Transverse colon (tissue), 4 donors: ENCODE data around the gene SRP9.

Source experiments
- EP300 ChIP-seq: sonication (generic); formaldehyde crosslinking; IDR thresholded peaks from one replicate; pipeline ENCODE4 v1.6.1; 2017; ENCODE audit warnings: antibody characterized with exemption, low read depth
- POLR2A ChIP-seq: fragments of 450-650 bp; IDR thresholded peaks from one replicate; pipeline ENCODE4 v1.6.1; 2016; ENCODE audit warnings: antibody characterized with exemption, mild to moderate bottlenecking, moderate library complexity
- POLR2AphosphoS5 ChIP-seq, 3 donors: sonication (generic); formaldehyde crosslinking; IDR thresholded peaks; one replicate each; pipeline ENCODE4 v1.6.1; 2016; ENCODE audit warnings: antibody characterized with exemption in 3 of 3
- TF ChIP-seq, protein P1 (sequence below), 5 experiments: fragments of 200-600 bp in 3 of 5; fragments of 450-650 bp in 2 of 5; sonication (generic) in 3 of 5; IDR thresholded peaks; 1 replicate in 2 of 5; 2 replicates in 3 of 5; pipeline ENCODE4 v1.5.1; 2016 to 2017; ENCODE audit warnings: antibody characterized with exemption in 5 of 5, inconsistent platforms in 3 of 5, mild to moderate bottlenecking in 2 of 5, moderate library complexity in 1 of 5

DNA sequence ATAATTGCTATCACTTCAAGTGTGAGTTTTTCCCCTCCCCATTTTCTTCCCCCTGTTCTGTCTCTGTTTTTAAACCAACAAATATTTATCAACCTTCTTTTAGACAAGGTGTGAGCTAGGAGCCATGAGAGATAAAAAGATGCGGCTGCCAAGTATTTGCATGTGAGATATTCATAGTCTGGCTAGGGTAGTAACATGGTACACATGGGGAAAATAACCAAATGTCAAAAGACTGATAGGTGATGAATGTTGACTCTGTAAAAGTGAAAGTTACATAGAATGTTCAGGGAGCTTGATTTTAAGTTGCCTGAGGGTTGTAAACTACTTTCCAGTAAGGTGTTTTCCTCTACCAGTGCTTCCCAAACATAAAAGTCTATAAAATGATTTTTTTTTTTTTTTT is 25.4 kb upstream of the SRP9 start:
- TF ChIP-seq, protein P1, sequence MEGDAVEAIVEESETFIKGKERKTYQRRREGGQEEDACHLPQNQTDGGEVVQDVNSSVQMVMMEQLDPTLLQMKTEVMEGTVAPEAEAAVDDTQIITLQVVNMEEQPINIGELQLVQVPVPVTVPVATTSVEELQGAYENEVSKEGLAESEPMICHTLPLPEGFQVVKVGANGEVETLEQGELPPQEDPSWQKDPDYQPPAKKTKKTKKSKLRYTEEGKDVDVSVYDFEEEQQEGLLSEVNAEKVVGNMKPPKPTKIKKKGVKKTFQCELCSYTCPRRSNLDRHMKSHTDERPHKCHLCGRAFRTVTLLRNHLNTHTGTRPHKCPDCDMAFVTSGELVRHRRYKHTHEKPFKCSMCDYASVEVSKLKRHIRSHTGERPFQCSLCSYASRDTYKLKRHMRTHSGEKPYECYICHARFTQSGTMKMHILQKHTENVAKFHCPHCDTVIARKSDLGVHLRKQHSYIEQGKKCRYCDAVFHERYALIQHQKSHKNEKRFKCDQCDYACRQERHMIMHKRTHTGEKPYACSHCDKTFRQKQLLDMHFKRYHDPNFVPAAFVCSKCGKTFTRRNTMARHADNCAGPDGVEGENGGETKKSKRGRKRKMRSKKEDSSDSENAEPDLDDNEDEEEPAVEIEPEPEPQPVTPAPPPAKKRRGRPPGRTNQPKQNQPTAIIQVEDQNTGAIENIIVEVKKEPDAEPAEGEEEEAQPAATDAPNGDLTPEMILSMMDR (IDR thresholded peaks at IDR 0.05): no peak
- TF ChIP-seq POLR2A: no peak
- no peak for TF ChIP-seq EP300
- TF ChIP-seq POLR2AphosphoS5 (IDR thresholded peaks at IDR 0.05): no peak
